GM19324 (cell line): Measurements from ENCODE around the gene ZXDC.

Source experiments
- ATAC-seq: cut with Tn5 transposase; IDR thresholded peaks from one replicate; pipeline ENCODE4 v1.9.1; 2021; ENCODE audit warnings: mild to moderate bottlenecking, moderate library complexity; ENCODE audit not compliant: unreplicated experiment, low FRiP score

The ZXDC gene

DNA sequence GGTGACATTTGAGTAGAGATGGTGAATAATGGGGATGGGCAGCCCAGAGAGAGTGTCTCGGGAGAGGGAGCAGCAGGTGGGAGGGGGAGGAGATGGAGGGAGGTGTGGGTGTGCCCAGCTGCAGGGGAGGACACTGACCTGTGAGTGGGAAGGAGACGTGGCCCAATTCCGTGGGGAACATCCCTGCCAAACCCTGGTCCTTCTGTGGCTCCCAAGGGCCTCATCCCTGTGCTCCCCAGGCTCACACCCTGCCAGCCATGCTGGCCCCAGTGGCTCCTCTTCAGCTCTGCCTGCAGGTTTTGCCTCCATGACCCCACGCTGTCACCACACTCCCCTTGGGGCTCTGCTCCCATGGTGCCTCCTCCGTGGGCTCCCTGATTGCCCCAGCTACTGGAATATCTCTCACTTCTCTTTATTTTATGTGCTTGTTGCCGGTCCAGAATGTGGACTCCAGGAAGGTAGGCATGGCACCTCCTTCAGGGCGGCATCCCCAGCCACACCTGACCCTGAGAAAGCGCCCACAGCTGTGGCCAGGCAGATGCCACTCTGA, 74.0 kb downstream of the ZXDC start:
- no peak for ATAC-seq

DNA sequence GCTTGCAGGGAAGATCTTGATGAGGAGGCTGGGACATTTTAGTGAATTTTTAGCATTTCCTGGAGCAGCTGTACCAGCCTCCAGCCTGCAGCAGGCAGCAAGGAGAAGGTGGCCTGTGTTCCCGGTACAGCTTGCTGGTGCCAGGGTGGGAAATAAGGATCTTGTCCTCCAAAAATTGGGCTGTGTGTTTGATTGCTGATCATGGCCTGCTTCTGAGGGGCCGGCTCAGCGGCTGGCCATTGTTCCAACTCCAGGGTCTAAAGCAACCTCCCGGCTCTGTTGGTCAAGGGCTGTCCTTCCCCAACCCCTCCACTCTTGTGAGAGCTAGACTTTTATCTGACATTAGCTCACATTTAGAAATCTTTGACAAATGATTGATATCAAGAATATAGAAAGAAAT, 75.9 kb downstream of the ZXDC start:
- ATAC-seq = no peak

DNA sequence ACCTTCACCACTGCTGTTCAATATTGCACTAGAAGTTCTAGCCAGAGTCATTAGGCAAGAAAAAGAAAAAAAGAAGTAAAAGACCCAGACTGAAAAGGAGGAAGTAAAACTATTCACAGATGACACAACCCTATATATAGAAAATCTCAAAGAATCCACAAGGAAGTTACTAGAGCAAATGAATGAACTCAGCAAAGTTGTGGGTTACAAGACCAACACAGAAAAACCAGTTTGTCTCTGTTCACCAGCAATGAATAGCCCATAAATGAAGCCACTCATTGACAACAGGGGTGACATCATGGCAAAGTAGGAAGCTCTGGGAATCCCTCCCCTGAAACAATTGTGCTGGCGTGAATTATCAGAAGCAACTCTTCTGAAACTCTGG, 76.3 kb downstream of the ZXDC start:
- ATAC-seq = no peak

GRCh38 chr3:126398423-126399350, 77.0 kb downstream of the ZXDC start:
- ATAC-seq = no peak

DNA sequence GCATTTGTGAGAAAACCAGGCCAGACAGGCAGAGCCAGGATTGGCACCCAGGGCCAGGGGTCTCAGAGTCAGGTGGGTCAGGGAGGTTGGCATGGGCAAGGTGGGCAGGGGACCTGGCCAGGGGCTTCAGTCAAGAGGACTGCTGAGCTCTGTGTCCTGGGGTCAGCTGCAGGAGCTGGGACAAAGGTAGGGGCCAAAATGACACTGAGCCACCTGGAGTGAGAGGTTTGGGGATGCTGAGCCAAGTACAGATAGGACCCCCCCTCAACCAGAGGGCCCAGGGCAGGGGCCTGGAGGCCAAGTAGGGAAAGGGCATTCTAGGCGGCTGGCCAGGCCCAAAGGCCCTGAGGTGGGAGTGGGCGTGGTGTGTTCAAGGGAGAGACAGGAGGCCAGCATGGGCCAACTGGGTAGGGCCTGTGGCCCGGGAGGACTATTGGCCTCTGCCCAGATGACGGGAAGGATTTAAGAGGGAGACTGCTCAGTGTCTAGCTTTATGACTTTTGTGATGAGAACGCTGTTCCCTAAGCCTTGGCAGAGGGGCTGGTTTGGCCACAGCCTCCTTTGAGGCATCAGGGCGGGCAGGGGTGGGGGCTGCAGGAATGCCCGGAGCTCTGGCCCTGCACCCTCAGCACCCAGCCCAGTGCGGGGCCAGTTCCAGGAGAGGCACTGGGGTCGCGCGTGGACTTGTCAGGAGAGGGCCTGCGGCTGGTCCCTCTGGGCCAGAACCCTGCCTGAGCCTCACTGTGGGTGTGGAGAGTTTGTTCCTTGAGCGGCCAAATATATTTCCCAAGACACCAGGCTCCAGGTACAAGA, 77.9 kb downstream of the ZXDC start:
- no peak for ATAC-seq

GRCh38 chr3:126396536-126396935, 79.2 kb downstream of the ZXDC start:
- no peak for ATAC-seq

DNA sequence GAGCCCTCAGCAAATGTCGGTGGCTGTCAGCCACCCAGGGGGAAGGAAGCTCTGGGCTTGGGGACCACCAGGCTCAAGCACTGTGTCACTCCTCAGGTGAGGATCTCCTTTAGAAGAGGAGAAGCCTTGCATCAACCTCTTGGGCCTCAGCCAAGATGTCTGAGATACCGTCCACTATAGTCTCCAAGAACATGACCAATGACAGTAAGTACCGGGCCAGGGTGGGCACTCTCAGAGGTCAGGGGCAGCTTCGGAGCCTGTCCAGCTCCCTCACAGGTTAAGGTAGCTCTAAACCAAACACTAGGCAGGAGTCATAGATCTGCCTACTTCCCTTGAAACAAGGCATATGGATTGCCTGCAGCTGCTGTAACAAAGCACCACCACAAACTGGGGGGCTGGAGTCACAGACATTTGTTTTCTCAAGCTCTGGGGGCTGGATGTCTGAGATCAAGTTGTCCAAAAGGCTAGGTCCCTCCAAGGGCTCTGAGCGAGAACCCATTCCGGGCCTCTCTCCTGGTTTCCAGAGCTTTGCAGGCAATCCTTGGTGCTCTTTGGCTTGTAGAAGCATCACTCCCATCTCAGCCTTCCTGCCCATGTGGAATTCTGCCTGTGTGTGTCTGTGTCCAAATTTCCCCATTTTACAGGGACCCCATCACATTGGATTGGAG, 79.7 kb downstream of the ZXDC start:
- no peak for ATAC-seq

DNA sequence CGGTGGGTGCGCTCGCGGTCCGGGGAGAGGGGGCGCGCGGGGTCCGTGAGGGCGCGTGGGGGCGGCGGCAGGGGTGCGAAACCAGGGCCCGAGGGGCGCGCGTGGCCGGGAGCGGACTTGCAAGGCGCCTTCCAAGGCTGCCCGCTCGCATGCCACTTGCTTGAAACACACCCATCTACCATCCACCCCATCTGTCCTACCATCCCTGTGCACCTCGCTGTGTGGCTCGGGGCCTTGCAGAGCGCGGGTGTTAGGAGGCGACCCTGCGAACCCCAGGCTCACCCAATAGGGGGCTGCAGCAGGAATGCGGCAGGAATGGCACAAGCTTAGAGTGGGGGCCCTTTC, 80.7 kb downstream of the ZXDC start:
- ATAC-seq = no peak

DNA sequence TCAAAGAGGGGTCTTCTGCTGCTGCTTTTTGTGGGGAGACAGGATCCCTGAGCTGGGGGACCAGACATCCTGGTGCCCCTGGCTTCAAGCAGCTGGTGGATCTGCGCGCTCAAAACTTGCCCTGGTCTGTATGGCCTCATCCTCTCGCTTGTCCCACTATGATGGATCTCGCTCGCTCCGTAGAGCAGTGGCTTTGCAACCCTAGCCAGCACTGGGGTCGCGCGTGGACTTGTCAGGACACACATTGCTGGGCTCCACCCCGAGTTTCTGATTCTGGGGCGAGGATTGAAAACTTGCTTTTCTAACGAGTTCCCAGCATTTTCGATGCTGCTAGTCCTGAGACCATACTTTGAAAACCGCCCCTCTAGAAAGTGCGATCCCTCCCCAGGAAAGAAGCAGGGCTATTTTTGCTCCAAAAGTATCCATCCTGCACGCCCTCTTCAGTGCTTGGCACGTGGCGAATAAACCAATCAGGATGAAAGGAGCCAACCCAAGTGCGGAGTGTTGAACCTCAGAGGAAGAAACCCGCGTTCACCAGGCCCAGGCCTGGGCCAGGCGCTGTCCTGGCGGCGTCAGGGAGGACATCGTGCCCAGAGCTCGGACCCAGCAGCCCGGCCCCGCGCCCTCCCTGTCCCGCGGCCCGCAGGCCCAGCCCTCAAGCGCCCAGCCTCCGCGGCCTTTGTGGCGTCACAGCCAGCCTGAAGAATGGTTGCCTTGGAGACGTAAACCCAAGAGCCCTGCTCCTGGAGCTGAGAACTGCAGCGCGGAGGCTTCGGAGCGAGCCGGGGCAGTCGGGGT, 81.3 kb downstream of the ZXDC start, which contains the start of gene CFAP100:
TSS of gene CFAP100 (plus strand) at position 731 of the 798 bp plus-strand sequence. CDS start 1,092 bp downstream, outside the sequence.
- ATAC-seq = no peak

- ATAC-seq = no peak
Measured at GRCh38 chr3:126393563-126393962, 82.1 kb downstream of the ZXDC start.

- no peak for ATAC-seq
Measured at GRCh38 chr3:126392246-126392645, 83.4 kb downstream of the ZXDC start.

DNA sequence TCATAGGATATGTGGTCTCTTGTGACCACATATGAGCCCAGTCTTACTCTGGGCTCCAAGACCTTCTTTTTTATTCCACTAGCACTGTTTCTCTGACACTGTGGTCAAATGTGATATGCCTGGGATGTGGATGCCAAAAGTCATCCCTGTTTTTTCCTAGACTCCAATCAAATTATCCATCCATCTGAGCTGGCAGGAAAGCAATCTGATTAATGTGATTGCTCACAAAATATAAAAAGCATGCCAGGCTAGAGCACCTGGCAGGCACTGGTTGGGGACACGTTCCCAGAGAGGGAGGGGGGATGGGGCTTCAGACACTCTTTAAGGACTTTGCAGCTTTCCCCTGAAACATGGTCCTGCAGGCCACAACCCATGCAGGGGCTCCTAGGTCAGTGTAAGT, 84.1 kb downstream of the ZXDC start:
- no peak for ATAC-seq

- ATAC-seq = no peak
Measured at GRCh38 chr3:126390751-126391150, 84.9 kb downstream of the ZXDC start.

DNA sequence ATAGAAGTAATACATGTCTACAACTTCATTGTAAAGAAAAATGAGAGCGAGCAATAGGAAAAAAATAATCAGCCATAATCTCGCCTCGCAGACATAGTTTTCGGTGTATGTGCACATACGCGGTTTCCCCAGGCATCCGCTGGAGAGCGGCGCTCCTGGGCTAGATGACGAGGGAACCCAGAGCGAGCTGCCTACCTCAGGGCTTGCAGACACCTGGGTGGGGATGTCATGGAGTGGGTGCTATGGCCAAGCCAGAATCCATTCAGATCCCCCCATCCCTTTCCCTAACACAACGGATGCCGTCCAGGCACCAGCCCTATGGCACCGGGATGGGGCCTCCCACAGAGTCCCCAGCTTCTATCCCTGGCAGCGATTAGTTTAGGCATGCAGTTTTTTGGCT, 85.5 kb downstream of the ZXDC start:
- no peak for ATAC-seq

DNA sequence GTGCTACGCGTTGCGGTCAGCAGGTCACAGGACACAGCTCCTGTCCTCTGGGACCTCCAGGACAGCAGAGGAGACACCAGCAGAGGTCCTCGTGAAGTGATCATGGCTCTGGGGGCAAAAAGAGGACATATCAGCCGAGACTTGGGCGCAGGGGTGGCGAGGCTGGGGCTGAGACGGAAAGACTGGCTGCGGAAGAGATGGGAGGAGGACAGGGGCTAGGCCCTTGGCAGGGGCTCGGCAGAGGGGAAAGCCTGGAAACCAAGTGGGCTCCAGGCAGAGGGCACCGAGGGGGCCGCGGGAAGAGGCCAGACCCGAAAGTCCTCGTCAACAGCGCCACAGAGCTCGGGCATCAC, 85.9 kb downstream of the ZXDC start:
- ATAC-seq = no peak

DNA sequence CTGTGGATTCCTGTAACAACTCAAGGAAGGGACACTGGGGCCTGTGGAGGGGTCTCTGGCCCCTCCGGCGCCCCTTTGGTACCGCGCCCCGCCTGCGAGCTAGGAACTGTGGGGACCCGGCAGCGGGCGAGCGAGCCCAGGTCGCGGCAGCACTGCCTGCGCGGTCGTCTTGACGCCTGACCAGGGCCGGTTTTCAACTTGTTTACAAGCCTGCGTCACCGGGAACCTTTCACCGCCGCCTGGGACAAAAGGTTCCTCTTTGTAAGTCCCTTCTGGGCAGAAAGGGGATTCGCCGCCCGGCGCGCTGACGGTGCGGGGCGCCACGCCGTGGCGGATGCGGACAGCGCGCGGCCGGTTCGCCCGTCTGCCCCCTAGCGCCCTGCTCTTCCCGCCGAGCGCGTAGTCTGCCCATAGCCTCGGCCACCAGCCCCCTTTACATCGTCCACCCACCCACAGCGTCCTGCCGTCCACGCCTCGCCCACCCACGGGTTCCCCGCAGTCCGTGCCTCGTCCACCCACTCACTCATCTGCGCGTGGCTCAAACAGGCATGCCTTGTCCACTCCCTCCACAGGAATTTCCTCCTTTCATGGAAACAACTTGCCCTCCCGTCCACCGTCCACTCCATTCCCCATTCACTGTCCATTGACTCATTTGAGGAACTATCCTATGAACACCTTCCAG, 86.4 kb downstream of the ZXDC start:
- no peak for ATAC-seq
